Esophagus muscularis mucosa (tissue), 4 donors: ENCODE data around the gene SHISA8.

Experiments used
- CTCF ChIP-seq, 3 experiments: fragments of 200-600 bp in 2 of 3; fragments of 450-650 bp in 1 of 3; sonication (generic) in 2 of 3; IDR thresholded peaks; one replicate each; pipeline ENCODE4 v1.5.1; 2017 to 2019; ENCODE audit warnings: antibody characterized with exemption in 3 of 3, mild to moderate bottlenecking in 2 of 3, moderate library complexity in 1 of 3
- EP300 ChIP-seq: sonication (generic); formaldehyde crosslinking; IDR thresholded peaks from one replicate; pipeline ENCODE4 v1.6.1; 2017; ENCODE audit warnings: antibody characterized with exemption
- POLR2A ChIP-seq: fragments of 450-650 bp; IDR thresholded peaks from one replicate; pipeline ENCODE4 v1.6.1; 2017; ENCODE audit warnings: antibody characterized with exemption, moderate library complexity, mild to moderate bottlenecking, low read depth
- POLR2AphosphoS5 ChIP-seq, 2 donors: sonication (generic); formaldehyde crosslinking; IDR thresholded peaks; one replicate each; pipeline ENCODE4 v1.6.1; 2017; ENCODE audit warnings: antibody characterized with exemption in 2 of 2

GRCh38 chr22:41905411-41906202, 9.3 kb downstream of the SHISA8 start:
- TF ChIP-seq POLR2A (no peak), EP300 (no peak), CTCF (IDR thresholded peaks at IDR 0.05) (no peak), POLR2AphosphoS5 (IDR thresholded peaks at IDR 0.05) (no peak)
